ENCODE data around the gene CHST9.

DNA sequence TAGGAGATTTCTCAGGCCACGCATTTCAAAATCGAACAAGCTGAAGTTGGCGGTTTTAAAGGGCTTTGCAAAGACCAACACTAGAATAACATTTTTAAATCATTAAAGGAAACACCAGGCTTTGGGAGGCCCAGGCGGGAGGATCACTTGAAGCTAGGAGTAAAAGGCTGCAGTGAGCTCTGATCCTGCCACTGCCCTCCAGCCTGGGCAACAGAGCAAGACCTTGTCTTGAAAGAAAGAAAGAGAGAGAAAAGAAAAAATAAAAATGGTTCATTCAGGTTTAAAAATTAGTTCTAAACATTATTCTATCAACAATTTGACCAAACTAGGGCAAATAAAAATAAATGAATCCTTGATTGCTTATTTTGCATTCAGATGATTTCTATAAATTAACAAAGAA is 789 bp upstream of the CHST9 start:
- TF ChIP-seq, protein P1, sequence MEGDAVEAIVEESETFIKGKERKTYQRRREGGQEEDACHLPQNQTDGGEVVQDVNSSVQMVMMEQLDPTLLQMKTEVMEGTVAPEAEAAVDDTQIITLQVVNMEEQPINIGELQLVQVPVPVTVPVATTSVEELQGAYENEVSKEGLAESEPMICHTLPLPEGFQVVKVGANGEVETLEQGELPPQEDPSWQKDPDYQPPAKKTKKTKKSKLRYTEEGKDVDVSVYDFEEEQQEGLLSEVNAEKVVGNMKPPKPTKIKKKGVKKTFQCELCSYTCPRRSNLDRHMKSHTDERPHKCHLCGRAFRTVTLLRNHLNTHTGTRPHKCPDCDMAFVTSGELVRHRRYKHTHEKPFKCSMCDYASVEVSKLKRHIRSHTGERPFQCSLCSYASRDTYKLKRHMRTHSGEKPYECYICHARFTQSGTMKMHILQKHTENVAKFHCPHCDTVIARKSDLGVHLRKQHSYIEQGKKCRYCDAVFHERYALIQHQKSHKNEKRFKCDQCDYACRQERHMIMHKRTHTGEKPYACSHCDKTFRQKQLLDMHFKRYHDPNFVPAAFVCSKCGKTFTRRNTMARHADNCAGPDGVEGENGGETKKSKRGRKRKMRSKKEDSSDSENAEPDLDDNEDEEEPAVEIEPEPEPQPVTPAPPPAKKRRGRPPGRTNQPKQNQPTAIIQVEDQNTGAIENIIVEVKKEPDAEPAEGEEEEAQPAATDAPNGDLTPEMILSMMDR (IDR thresholded peaks at IDR 0.05): no peak
- no peak for TF ChIP-seq ZFX (IDR thresholded peaks at IDR 0.05; ENCODE audit: borderline replicate concordance)

All from 22Rv1 (cell line).